GM23338 (cell line): ENCODE data around the gene NLE1.

Experiments
- CREB1 ChIP-seq: fragments of 250-450 bp; sonication (Bioruptor Pico); IDR thresholded peaks from 2 replicates; pipeline ENCODE4 v1.5.0; 2020; ENCODE audit warnings: low read depth, mild to moderate bottlenecking, moderate library complexity
- EZH2 ChIP-seq: fragments of 200-600 bp; sonication (generic); IDR thresholded peaks from one replicate; pipeline ENCODE4 v1.8.0; 2017; ENCODE audit warnings: antibody characterized with exemption, mild to moderate bottlenecking, low read depth; ENCODE audit not compliant: unreplicated experiment
- EZH2phosphoT487 ChIP-seq: fragments of 200-600 bp; sonication (generic); IDR thresholded peaks from one replicate; pipeline ENCODE4 v1.8.1; 2018; ENCODE audit warnings: antibody characterized with exemption; ENCODE audit not compliant: unreplicated experiment
- JUNB ChIP-seq: IDR thresholded peaks from one replicate; pipeline ENCODE4 v1.6.1; 2016; ENCODE audit warnings: antibody characterized with exemption; ENCODE audit not compliant: unreplicated experiment
- NANOG ChIP-seq: IDR thresholded peaks from 2 replicates; pipeline ENCODE4 v1.6.1; 2016; ENCODE audit warnings: antibody characterized with exemption, borderline replicate concordance
- POLR2AphosphoS5 ChIP-seq: IDR thresholded peaks from 2 replicates; pipeline ENCODE4 v1.6.1; 2016; ENCODE audit warnings: antibody characterized with exemption, low read depth
- REST ChIP-seq: IDR thresholded peaks from one replicate; pipeline ENCODE4 v1.6.1; 2018; ENCODE audit warnings: antibody characterized with exemption; ENCODE audit not compliant: unreplicated experiment
- ZNF331 ChIP-seq: fragments of 250-450 bp; sonication (Bioruptor Pico); IDR thresholded peaks from 2 replicates; pipeline ENCODE4 v1.5.0; 2020; ENCODE audit warnings: low read depth, mild to moderate bottlenecking, moderate library complexity
- TF ChIP-seq, protein P1 (sequence below), 2 experiments: fragments of 200-600 bp in 1 of 2; sonication (generic) in 1 of 2; conservative IDR thresholded peaks; 2 replicates each; pipeline versions ENCODE4 v1.5.1 to v1.6.1; 2016 to 2017; ENCODE audit warnings: antibody characterized with exemption in 2 of 2, low read depth in 2 of 2, mild to moderate bottlenecking in 2 of 2, moderate library complexity in 1 of 2

DNA sequence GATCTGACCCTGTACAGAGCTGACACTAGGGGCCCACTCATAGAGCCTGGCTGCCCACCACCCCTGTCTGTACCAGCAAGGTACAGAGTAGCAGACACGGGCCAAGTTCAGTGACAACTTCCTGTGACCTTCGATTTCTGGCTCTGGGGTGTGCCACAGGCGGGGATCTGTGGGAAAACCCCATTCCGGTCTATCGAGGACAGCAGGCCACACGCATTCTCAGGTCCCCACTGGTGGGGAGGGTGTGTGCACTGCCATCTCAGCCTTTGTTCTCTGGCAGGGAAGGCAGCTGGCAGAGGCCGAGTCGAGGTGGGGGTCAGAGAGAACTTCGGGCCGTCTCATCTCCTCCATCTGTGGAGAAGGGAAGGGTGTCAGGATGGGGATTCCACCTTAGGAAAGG lies 10.0 kb downstream of the NLE1 start:
- no peak for TF ChIP-seq EZH2phosphoT487
- no peak for TF ChIP-seq JUNB
- TF ChIP-seq, protein P1, sequence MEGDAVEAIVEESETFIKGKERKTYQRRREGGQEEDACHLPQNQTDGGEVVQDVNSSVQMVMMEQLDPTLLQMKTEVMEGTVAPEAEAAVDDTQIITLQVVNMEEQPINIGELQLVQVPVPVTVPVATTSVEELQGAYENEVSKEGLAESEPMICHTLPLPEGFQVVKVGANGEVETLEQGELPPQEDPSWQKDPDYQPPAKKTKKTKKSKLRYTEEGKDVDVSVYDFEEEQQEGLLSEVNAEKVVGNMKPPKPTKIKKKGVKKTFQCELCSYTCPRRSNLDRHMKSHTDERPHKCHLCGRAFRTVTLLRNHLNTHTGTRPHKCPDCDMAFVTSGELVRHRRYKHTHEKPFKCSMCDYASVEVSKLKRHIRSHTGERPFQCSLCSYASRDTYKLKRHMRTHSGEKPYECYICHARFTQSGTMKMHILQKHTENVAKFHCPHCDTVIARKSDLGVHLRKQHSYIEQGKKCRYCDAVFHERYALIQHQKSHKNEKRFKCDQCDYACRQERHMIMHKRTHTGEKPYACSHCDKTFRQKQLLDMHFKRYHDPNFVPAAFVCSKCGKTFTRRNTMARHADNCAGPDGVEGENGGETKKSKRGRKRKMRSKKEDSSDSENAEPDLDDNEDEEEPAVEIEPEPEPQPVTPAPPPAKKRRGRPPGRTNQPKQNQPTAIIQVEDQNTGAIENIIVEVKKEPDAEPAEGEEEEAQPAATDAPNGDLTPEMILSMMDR (conservative IDR thresholded peaks at IDR 0.05; ENCODE audit: low read depth in 2 of 2), result no peak
- TF ChIP-seq REST, result no peak
- no peak for TF ChIP-seq EZH2
- no peak for TF ChIP-seq POLR2AphosphoS5
- TF ChIP-seq CREB1 (CRISPR knock-in tag), result no peak
- TF ChIP-seq NANOG, result no peak
- no peak for TF ChIP-seq ZNF331 (CRISPR knock-in tag)
